SU-DHL-6 (cell line): ENCODE data around the gene TPP1.

Experiments
- EZH2phosphoT487 ChIP-seq: fragments of 200-600 bp; sonication (generic), shearing (Covaris generic); conservative IDR thresholded peaks from 2 replicates; pipeline ENCODE4 v1.6.1; 2018; ENCODE audit warnings: mild to moderate bottlenecking, antibody characterized with exemption, low read length, moderate library complexity, mixed read lengths
- TF ChIP-seq, protein P1 (sequence below): fragments of 200-600 bp; sonication (generic); IDR thresholded peaks from one replicate; pipeline ENCODE4 v1.5.1; 2017; ENCODE audit warnings: antibody characterized with exemption, mild to moderate bottlenecking, low read length, moderate library complexity; ENCODE audit not compliant: insufficient read depth, poor library complexity, severe bottlenecking

DNA sequence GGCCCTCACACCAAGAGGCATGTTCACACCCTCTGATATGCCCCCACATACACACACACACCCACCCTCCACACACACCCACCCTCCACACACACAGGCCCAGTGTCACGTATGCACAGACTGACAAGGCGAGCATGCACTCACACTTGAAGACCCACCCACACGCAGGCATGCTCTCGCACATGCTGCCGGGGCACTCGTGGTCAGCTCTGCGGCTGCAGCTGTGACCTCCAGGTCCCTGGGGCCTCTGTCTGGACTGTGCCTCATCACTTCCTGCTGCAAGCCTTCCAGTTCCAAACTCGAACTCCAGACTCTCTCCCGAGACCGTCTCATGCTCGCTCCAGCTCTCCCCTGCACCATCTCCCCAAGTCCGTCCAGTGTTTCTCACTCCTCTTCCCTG lies 26.8 kb upstream of the TPP1 start:
- TF ChIP-seq, protein P1, sequence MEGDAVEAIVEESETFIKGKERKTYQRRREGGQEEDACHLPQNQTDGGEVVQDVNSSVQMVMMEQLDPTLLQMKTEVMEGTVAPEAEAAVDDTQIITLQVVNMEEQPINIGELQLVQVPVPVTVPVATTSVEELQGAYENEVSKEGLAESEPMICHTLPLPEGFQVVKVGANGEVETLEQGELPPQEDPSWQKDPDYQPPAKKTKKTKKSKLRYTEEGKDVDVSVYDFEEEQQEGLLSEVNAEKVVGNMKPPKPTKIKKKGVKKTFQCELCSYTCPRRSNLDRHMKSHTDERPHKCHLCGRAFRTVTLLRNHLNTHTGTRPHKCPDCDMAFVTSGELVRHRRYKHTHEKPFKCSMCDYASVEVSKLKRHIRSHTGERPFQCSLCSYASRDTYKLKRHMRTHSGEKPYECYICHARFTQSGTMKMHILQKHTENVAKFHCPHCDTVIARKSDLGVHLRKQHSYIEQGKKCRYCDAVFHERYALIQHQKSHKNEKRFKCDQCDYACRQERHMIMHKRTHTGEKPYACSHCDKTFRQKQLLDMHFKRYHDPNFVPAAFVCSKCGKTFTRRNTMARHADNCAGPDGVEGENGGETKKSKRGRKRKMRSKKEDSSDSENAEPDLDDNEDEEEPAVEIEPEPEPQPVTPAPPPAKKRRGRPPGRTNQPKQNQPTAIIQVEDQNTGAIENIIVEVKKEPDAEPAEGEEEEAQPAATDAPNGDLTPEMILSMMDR, result no peak
- no peak for TF ChIP-seq EZH2phosphoT487
